A549 (cell line): ENCODE results near the gene SGIP1.

ENCODE experiments used
- CTCF ChIP-seq: fragments of >200 bp; sonication (Bioruptor Twin); formaldehyde crosslinking; IDR thresholded peaks from 3 replicates; pipeline ENCODE4 v1.5.1; 2016
- EHMT2 ChIP-seq: fragments of 200-600 bp; sonication (generic); IDR thresholded peaks from 2 replicates; pipeline ENCODE4 v1.6.1; 2016; ENCODE audit warnings: antibody characterized with exemption, low read depth, mild to moderate bottlenecking, moderate library complexity
- EP300 ChIP-seq, 2 experiments: fragments of >200 bp; sonication (Bioruptor Twin); formaldehyde crosslinking; IDR thresholded peaks; 2 replicates in 1 of 2; 3 replicates in 1 of 2; pipeline ENCODE4 v1.6.1; 2016 to 2017
- HOXB13 ChIP-seq: fragments of 250-450 bp; sonication (Bioruptor Pico); IDR thresholded peaks from 2 replicates; pipeline ENCODE4 v1.5.0; 2020; ENCODE audit warnings: low read depth, mild to moderate bottlenecking, moderate library complexity
- MAFK ChIP-seq: fragments of 450-650 bp; IDR thresholded peaks from 2 replicates; pipeline ENCODE4 v1.6.1; 2014; ENCODE audit not compliant: partially characterized antibody
- MAX ChIP-seq: IDR thresholded peaks from 2 replicates; pipeline ENCODE4 v1.6.1; 2012
- NFE2L2 ChIP-seq: fragments of 150-350 bp; conservative IDR thresholded peaks from 2 replicates; pipeline ENCODE4 v1.6.1; 2014; ENCODE audit warnings: low read length
- PHF8 ChIP-seq: fragments of 200-600 bp; sonication (generic); IDR thresholded peaks from 2 replicates; pipeline ENCODE4 v1.6.1; 2016; ENCODE audit warnings: low read depth, mild to moderate bottlenecking, antibody characterized with exemption, moderate library complexity, borderline replicate concordance
- POLR2A ChIP-seq: IDR thresholded peaks from 2 replicates; pipeline ENCODE4 v1.6.1; 2012; ENCODE audit warnings: mild to moderate bottlenecking, low read length
- RCOR1 ChIP-seq: fragments of 150-350 bp; IDR thresholded peaks from 2 replicates; pipeline ENCODE4 v1.6.1; 2014; ENCODE audit warnings: antibody characterized with exemption, low read length, low read depth
- USF2 ChIP-seq: fragments of 450-650 bp; IDR thresholded peaks from 2 replicates; pipeline ENCODE4 v1.6.1; 2014; ENCODE audit warnings: antibody characterized with exemption

- TF ChIP-seq CTCF (no peak), EP300 (IDR thresholded peaks at IDR 0.05) (no peak), MAFK (no peak), MAX (no peak), EHMT2 (no peak), HOXB13 (no peak), PHF8 (no peak), POLR2A (no peak), USF2 (no peak), NFE2L2 (no peak), RCOR1 (no peak)
Measured at GRCh38 chr1:66557157-66557556, 23.2 kb downstream of the SGIP1 start.
